T-cell (primary cell): ENCODE data around the gene FHOD3. TPM values are rescaled to one million over a fixed set of nuclear protein-coding genes. Genes with fewer than 3 reads are reported as not detected.
"Not testable (repeated sequence)": the region's sequence is repeated elsewhere in the genome, so short reads cannot be mapped to it uniquely, and the experiment has no call there.

Source experiments
- ATAC-seq, 4 experiments: fragments of 200-7000 bp in 3 of 4; fragments of 150-1000 bp in 1 of 4; cut with Tn5 transposase; replicated peaks in 1 of 4; 1 replicate in 3 of 4; 2 replicates in 1 of 4; pipeline ENCODE4 v1.10.0; 2021; ENCODE audit warnings: moderate library complexity in 3 of 4, mild to moderate bottlenecking in 2 of 4, moderate number of reproducible peaks in 1 of 4
- CTCF ChIA-PET, 2 donors: fragments of 300-600 bp; sonication (Branson Sonifier 250); formaldehyde crosslinking; loops; one replicate each; lab custom pipeline; 2022; ENCODE audit warnings: antibody characterized with exemption in 2 of 2; lab: Charles Lee
- POLR2A ChIA-PET, 2 donors: fragments of 300-600 bp; sonication (Branson Sonifier 250); formaldehyde crosslinking; loops; one replicate each; lab custom pipeline; 2022; ENCODE audit warnings: antibody characterized with exemption in 2 of 2; lab: Charles Lee
- DNase-seq, 35 experiments: peaks; one replicate each; pipeline versions ENCODE4 v3.0.0 to v3.0.0-alpha.2; 2013 to 2023
- H3K27ac ChIP-seq: one replicate; pipeline ENCODE4 v1.5.1; 2013; ENCODE audit warnings: low read length
- H3K27me3 ChIP-seq, 2 experiments: replicated peaks in 1 of 2; 1 replicate in 1 of 2; 2 replicates in 1 of 2; pipeline versions ENCODE4 v1.6.1 to v1.7.0; 2013; ENCODE audit warnings: low read length in 1 of 2, mixed read lengths in 1 of 2; ENCODE audit not compliant: control insufficient read depth in 2 of 2, insufficient read depth in 2 of 2; ENCODE audit errors: extremely low read depth in 1 of 2
- H3K36me3 ChIP-seq, 2 donors: 1 replicate in 1 of 2; 2 replicates in 1 of 2; pipeline versions ENCODE4 v1.6.1 to v1.7.0; 2013; ENCODE audit warnings: low read length in 1 of 2; ENCODE audit not compliant: control insufficient read depth in 2 of 2, insufficient read depth in 1 of 2; ENCODE audit errors: extremely low read depth in 1 of 2
- H3K4me1 ChIP-seq, 2 experiments: 1 replicate in 1 of 2; 2 replicates in 1 of 2; pipeline versions ENCODE4 v1.6.1 to v1.7.0; 2013; ENCODE audit warnings: low read length in 2 of 2, mixed read lengths in 1 of 2; ENCODE audit not compliant: insufficient read depth in 2 of 2, control insufficient read depth in 1 of 2; ENCODE audit errors: extremely low read depth in 1 of 2
- H3K4me3 ChIP-seq, 2 donors: 1 replicate in 1 of 2; 2 replicates in 1 of 2; pipeline versions ENCODE4 v1.5.1 to v1.7.0; 2013; ENCODE audit warnings: mild to moderate bottlenecking in 2 of 2, low read length in 1 of 2, moderate library complexity in 1 of 2; ENCODE audit not compliant: control insufficient read depth in 1 of 2; ENCODE audit errors: extremely low read depth in 1 of 2
- H3K9me3 ChIP-seq: 2 replicates; pipeline ENCODE4 v1.7.0; 2013
- H3K27ac Mint-ChIP-seq, 2 donors: one replicate each; pipeline ENCODE4 v1.8.0; 2020 to 2021; ENCODE audit warnings: mild to moderate bottlenecking in 2 of 2, mixed read lengths in 2 of 2
- H3K27me3 Mint-ChIP-seq, 2 donors: one replicate each; pipeline ENCODE4 v1.8.0; 2021 to 2022; ENCODE audit warnings: mixed read lengths in 2 of 2
- H3K36me3 Mint-ChIP-seq: one replicate; pipeline ENCODE4 v1.8.0; 2021; ENCODE audit warnings: mixed read lengths
- H3K4me1 Mint-ChIP-seq, 3 donors: one replicate each; pipeline ENCODE4 v1.8.0; 2020 to 2022; ENCODE audit warnings: mixed read lengths in 3 of 3, mild to moderate bottlenecking in 1 of 3
- H3K4me3 Mint-ChIP-seq, 3 donors: one replicate each; pipeline ENCODE4 v1.8.0; 2020 to 2022; ENCODE audit warnings: mild to moderate bottlenecking in 3 of 3, mixed read lengths in 3 of 3, moderate library complexity in 3 of 3
- H3K9me3 Mint-ChIP-seq, 3 donors: one replicate each; pipeline ENCODE4 v1.8.0; 2020 to 2022; ENCODE audit warnings: mixed read lengths in 3 of 3
- WGBS: methylation state at CpG from one replicate; pipeline ENCODE4 v1.1.5; 2013; ENCODE audit warnings: missing lambda C conversion rate; ENCODE audit not compliant: insufficient coverage; 5-methylcytosine and 5-hydroxymethylcytosine counted together
- total RNA-seq, 35 experiments: library from RNA in 6 of 35; stranded (reverse) in 6 of 35; fragments of 120-200 nt in 1 of 35; gene quantifications; one replicate each; pipeline versions ENCODE4 v1.2.1 to v1.2.4 and lab custom pipeline; 2013 to 2026

Gene FHOD3
- total RNA-seq, 5 donors from 2014 or later (not counting 1 experiment from before 2014, with no cell fraction given) = 0.06 TPM; not detected in 4

DNA sequence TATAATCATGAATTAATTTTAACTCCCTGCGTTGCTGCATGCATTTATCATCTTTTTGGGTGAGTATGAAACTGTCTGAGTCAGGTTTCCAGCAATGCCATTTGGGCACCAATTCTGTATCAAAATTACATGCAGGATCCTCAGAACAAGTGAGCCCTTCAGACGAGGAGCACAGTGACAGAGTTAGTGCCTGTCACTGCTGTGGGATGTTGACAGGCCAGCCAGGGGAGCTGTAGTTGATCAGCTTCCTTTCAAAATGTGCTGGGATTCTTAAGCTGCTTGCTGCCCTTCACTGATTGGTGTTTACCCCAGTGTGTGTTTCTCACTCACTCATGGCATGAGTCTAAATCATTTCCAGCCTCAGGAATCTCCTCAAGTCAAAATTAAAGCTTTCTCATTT lies 422.1 kb downstream of the FHOD3 start:
- Mint-ChIP-seq H3K9me3 (no peaks in the 10 kb centered on the region), H3K27ac (no peak overlapping the region), H3K4me1 (no peaks in the 10 kb centered on the region), H3K4me3 (no peak overlapping the region), H3K27me3 (peaks cover 0 to 7% of the 10 kb centered on the region in 2 donors), H3K36me3 (no peaks in the 10 kb centered on the region)
- Histone ChIP-seq H3K27me3 (peaks cover 0 to 3% of the 10 kb centered on the region in 2 experiments), H3K4me1 (no peaks in the 10 kb centered on the region), H3K36me3 (no peaks in the 10 kb centered on the region), H3K27ac (no peak overlapping the region), H3K9me3 (no peaks in the 10 kb centered on the region), H3K4me3 (no peak overlapping the region)
- WGBS = 13% methylated on average over 1 of the region's 2 CpGs
- ChIA-PET POLR2A (no interaction called here), CTCF (no interaction called here)
- ATAC-seq (no peak), DNase-seq (no peak)

DNA sequence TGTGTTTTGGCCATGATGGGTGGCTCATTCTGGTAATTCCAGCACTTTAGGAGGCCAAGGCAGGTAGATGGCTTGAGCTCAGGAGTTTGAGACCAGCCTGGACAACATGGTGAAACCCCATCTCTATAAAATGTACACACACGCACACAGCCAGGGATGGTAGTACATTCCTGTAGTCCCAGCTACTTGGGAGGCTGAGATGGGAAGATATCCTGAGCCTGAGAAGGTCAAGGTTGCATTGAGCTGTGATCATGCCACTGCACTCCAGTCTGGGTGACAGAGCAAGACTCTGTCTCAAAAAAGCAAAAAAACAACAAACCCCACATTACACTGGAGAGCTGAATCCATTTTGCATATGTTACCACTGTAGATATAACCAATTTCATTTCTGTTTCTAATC lies 423.8 kb downstream of the FHOD3 start:
- H3K27me3 ChIP-seq, ATAC-seq, H3K36me3 ChIP-seq, H3K27me3 Mint-ChIP-seq, POLR2A ChIA-PET, H3K4me3 Mint-ChIP-seq, H3K4me1 Mint-ChIP-seq, H3K9me3 ChIP-seq, H3K4me1 ChIP-seq, H3K27ac Mint-ChIP-seq, DNase-seq, H3K27ac ChIP-seq, H3K4me3 ChIP-seq, H3K36me3 Mint-ChIP-seq, H3K9me3 Mint-ChIP-seq: not testable (repeated sequence)
- CTCF ChIA-PET = interaction anchor here in 1 of 2 donors (1.1 kb wide), 1 partner anchor 10 kb away, joined by 3 read pairs; no protein-coding TSS in a partner anchor
- no CpG with 5 or more reads among the region's 1 CpG for WGBS

DNA sequence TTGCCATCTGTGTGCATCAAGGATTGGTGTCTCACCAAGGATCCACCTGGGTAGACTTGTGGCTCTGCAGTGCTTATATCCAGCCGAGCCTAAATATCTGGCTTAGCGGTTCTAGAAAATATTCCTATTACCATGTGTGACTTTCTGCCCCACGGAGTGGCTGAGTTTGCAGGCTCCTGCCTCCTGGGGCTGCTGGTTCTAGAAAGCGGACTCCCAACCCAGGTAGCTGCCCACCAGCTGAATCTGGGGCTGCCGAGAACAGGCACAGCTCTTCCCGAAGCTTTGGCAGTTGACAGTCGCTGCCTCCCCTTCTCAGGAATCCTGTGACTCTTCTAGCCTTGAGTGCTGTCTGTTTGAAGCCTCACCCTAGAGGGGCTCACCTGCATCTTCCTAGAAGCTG lies 426.7 kb downstream of the FHOD3 start:
- H3K9me3 Mint-ChIP-seq = no peaks in the 10 kb centered on the region
- ChIA-PET CTCF (no interaction called here), POLR2A (no interaction called here)
- H3K4me1 ChIP-seq = no peaks in the 10 kb centered on the region
- H3K36me3 Mint-ChIP-seq = no peaks in the 10 kb centered on the region
- H3K27ac Mint-ChIP-seq = no peak overlapping the region
- H3K9me3 ChIP-seq = no peaks in the 10 kb centered on the region
- H3K4me1 Mint-ChIP-seq = no peaks in the 10 kb centered on the region
- H3K27me3 Mint-ChIP-seq = peaks cover 6 to 8% of the 10 kb centered on the region in 2 donors
- H3K4me3 ChIP-seq = no peak overlapping the region
- DNase-seq (no peak), ATAC-seq (no peak)
- H3K36me3 ChIP-seq = no peaks in the 10 kb centered on the region
- H3K27ac ChIP-seq = no peak overlapping the region
- peaks cover 0 to 16% of the 10 kb centered on the region in 2 experiments for H3K27me3 ChIP-seq
- H3K4me3 Mint-ChIP-seq = no peak overlapping the region
- WGBS = 85% methylated on average over 7 of the region's 7 CpGs

DNA sequence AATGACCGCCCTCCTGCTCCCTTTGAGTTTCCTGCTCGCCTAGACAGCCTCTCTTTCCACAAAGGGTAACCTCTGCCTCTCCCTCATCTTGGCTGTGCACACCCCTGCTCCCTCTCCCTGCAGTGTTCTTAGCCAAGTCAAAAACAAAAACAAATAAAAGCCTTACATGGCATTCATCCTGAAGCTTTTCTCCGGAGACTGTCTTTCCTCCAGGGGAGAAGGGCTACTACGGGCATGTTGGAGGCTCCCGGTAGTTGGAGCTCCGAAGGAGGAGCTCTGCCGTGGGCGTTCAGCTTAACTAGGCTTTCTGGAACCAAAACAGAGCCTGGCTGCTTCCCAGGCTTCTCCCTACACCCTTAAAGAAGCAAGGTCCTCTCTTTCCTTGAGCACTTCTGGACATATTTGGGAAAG lies 427.1 kb downstream of the FHOD3 start:
- WGBS = 68% methylated on average over 7 of the region's 8 CpGs
- ChIA-PET CTCF (no interaction called here), POLR2A (no interaction called here)
- DNase-seq (no peak), ATAC-seq (no peak)
- peaks cover 0 to 16% of the 10 kb centered on the region in 2 experiments for H3K27me3 ChIP-seq
- H3K27ac ChIP-seq = no peak overlapping the region
- Mint-ChIP-seq H3K27ac (no peak overlapping the region), H3K9me3 (no peaks in the 10 kb centered on the region), H3K4me3 (no peak overlapping the region), H3K27me3 (peaks cover 6 to 8% of the 10 kb centered on the region in 2 donors), H3K36me3 (no peaks in the 10 kb centered on the region), H3K4me1 (no peaks in the 10 kb centered on the region)
- no peaks in the 10 kb centered on the region for H3K36me3 ChIP-seq
- no peak overlapping the region for H3K4me3 ChIP-seq
- H3K9me3 ChIP-seq = no peaks in the 10 kb centered on the region
- no peaks in the 10 kb centered on the region for H3K4me1 ChIP-seq

DNA sequence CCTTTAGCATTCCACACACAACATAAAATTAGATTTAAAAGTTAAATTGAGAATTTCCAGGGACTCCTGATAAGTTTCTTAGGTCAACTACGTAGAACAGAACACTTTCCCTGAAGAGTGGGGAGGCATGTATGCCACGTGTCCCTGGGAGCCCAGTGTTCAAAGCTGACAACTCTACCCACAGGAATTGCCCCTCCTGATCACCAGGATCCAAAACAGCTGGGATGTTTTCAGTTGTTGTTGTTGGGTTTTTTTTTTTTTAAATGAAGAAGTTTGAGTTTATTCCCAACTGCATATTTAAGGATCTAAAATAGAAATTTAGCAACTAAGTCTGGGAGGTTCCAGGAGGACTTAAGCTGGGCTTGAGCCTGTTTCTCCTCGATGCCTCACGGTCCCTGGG lies 430.8 kb downstream of the FHOD3 start:
- Mint-ChIP-seq H3K27ac (no peak overlapping the region), H3K36me3 (no peaks in the 10 kb centered on the region), H3K9me3 (peaks cover 0 to 8% (median 0%) of the 10 kb centered on the region in 3 donors), H3K27me3 (peaks cover 12 to 19% of the 10 kb centered on the region in 2 donors), H3K4me3 (no peak overlapping the region), H3K4me1 (no peaks in the 10 kb centered on the region)
- ATAC-seq (no peak), DNase-seq (no peak)
- Histone ChIP-seq H3K27ac (no peak overlapping the region), H3K4me3 (no peak overlapping the region), H3K27me3 (peaks cover 0 to 27% of the 10 kb centered on the region in 2 experiments), H3K4me1 (no peaks in the 10 kb centered on the region), H3K9me3 (no peaks in the 10 kb centered on the region), H3K36me3 (no peaks in the 10 kb centered on the region)
- 78% methylated on average over 2 of the region's 4 CpGs for WGBS
- POLR2A ChIA-PET = no interaction called here
- CTCF ChIA-PET = interaction anchor here in 1 of 2 donors (0.7 kb wide), 1 partner anchor 77 kb away, joined by 4 read pairs; no protein-coding TSS in a partner anchor

DNA sequence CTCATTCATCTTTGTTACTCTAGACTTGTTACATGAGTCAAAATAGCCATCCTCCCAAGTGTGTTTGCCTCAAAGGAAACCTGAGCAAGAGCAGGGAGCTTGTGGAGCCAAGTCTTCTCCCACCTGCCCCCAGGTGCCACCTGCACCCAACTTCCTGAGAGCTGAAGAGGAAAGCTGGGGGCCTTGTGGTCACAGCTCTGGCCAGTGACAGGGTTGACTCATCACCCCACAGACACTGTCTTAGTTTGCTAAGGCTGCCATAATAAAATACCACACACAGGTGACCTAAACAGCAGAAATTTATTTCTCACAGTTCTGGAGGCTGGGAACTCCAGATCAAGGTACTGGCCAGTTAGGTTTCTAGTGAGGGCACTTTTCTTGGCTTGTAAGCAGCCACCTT lies 431.7 kb downstream of the FHOD3 start:
- H3K27ac ChIP-seq = no peak overlapping the region
- no peaks in the 10 kb centered on the region for H3K4me1 Mint-ChIP-seq
- H3K36me3 Mint-ChIP-seq = no peaks in the 10 kb centered on the region
- H3K4me1 ChIP-seq = no peaks in the 10 kb centered on the region
- no peaks in the 10 kb centered on the region for H3K9me3 ChIP-seq
- ATAC-seq = no peak
- ChIA-PET POLR2A (no interaction called here), CTCF (no interaction called here)
- peaks cover 12 to 19% of the 10 kb centered on the region in 2 donors for H3K27me3 Mint-ChIP-seq
- no peaks in the 10 kb centered on the region for H3K36me3 ChIP-seq
- peaks cover 0 to 30% of the 10 kb centered on the region in 2 experiments for H3K27me3 ChIP-seq
- DNase-seq = no peak
- no peak overlapping the region for H3K4me3 ChIP-seq
- peaks cover 0 to 8% (median 0%) of the 10 kb centered on the region in 3 donors for H3K9me3 Mint-ChIP-seq
- no peak overlapping the region for H3K4me3 Mint-ChIP-seq
- no peak overlapping the region for H3K27ac Mint-ChIP-seq

DNA sequence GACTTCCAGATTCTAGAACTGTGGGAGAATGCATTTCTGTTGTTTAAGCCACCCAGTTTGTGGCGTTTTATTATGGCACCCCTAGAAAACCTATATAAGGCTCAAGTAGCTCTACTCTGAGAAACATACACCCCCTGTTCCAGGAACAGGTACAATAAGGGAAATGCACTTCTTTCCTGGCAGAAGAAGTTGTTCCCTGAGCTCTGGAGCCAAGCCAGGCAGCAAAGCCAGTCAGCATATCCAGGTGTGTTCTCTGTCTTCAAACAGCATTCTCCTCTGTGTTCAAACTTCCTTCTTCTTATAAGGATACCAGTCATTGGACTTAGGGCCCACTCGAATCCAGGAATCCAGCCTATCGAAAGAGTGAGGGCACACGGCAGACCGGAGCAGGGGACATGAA lies 434.8 kb downstream of the FHOD3 start:
- H3K9me3 ChIP-seq = no peaks in the 10 kb centered on the region
- ChIA-PET CTCF (no interaction called here), POLR2A (no interaction called here)
- H3K4me3 ChIP-seq = no peak overlapping the region
- DNase-seq (no peak), ATAC-seq (no peak)
- no peak overlapping the region for H3K27ac ChIP-seq
- H3K27me3 ChIP-seq = peaks cover 0 to 26% of the 10 kb centered on the region in 2 experiments
- H3K4me3 Mint-ChIP-seq = no peak overlapping the region
- H3K9me3 Mint-ChIP-seq = peaks cover 0 to 8% (median 0%) of the 10 kb centered on the region in 3 donors
- no peaks in the 10 kb centered on the region for H3K4me1 ChIP-seq
- H3K4me1 Mint-ChIP-seq = no peaks in the 10 kb centered on the region
- no peaks in the 10 kb centered on the region for H3K36me3 ChIP-seq
- H3K27ac Mint-ChIP-seq = no peak overlapping the region
- WGBS = 93% methylated on average over 4 of the region's 5 CpGs
- H3K27me3 Mint-ChIP-seq = peaks cover 9 to 15% of the 10 kb centered on the region in 2 donors
- H3K36me3 Mint-ChIP-seq = no peaks in the 10 kb centered on the region
